H1 (cell line): ENCODE data around the gene RELN. TPM values are rescaled to one million over a fixed set of nuclear protein-coding genes. Genes with fewer than 3 reads are reported as not detected.

Source experiments
- CTCF ChIA-PET: fragments of 300-600 bp; sonication (Branson Sonifier 250); formaldehyde crosslinking; loops from one replicate; lab custom pipeline; 2021; ENCODE audit not compliant: partially characterized antibody; lab: Charles Lee
- POLR2A ChIA-PET: fragments of 300-600 bp; sonication (Branson Sonifier 250); formaldehyde crosslinking; loops from one replicate; lab custom pipeline; 2021; ENCODE audit warnings: inconsistent platforms; ENCODE audit not compliant: partially characterized antibody; lab: Charles Lee
- DNase-seq, 2 experiments: peaks; one replicate each; pipeline versions ENCODE4 v3.0.0 to v3.0.0-alpha.2; 2010 to 2022; ENCODE audit warnings: low spot score in 2 of 2, low read depth in 1 of 2, mixed read lengths in 1 of 2
- FAIRE-seq: peaks from 2 replicates; lab custom pipeline; 2011; peaks lifted over from hg19 to GRCh38; lab: Jason Lieb, UNC
- H2AFZ ChIP-seq: 2 replicates; pipeline ENCODE4 v1.8.1; 2012; ENCODE audit warnings: low read length, inconsistent platforms
- H2AK5ac ChIP-seq: 2 replicates; pipeline ENCODE4 v1.6.1; 2013; ENCODE audit warnings: low read depth, low read length
- H2BK120ac ChIP-seq: replicated peaks from 2 replicates; pipeline ENCODE3; 2013; ENCODE audit warnings: low read depth, low read length, inconsistent platforms
- H2BK12ac ChIP-seq: 2 replicates; pipeline ENCODE4 v1.6.1; 2013; ENCODE audit warnings: low read depth, low read length
- H2BK15ac ChIP-seq: 2 replicates; pipeline ENCODE4 v1.6.1; 2013; ENCODE audit warnings: low read length
- H2BK20ac ChIP-seq: 2 replicates; pipeline ENCODE4 v1.6.1; 2013; ENCODE audit warnings: low read length
- H2BK5ac ChIP-seq: 2 replicates; pipeline ENCODE4 v1.6.1; 2013; ENCODE audit warnings: low read depth, low read length
- H3K14ac ChIP-seq: 2 replicates; pipeline ENCODE4 v1.6.1; 2013; ENCODE audit warnings: inconsistent platforms; ENCODE audit not compliant: insufficient read length
- H3K18ac ChIP-seq: 2 replicates; pipeline ENCODE4 v1.6.1; 2013; ENCODE audit warnings: low read length; ENCODE audit errors: extremely low read depth
- H3K23ac ChIP-seq: 2 replicates; pipeline ENCODE4 v1.6.1; 2013; ENCODE audit warnings: inconsistent platforms; ENCODE audit not compliant: insufficient read length
- H3K23me2 ChIP-seq: 2 replicates; pipeline ENCODE4 v1.6.1; 2013; ENCODE audit warnings: low read depth, low read length
- H3K27ac ChIP-seq: 2 replicates; pipeline ENCODE4 v1.6.1; 2011; ENCODE audit warnings: low read depth, low read length, inconsistent platforms
- H3K27me3 ChIP-seq, 4 experiments: replicated peaks in 1 of 4; 1 replicate in 1 of 4; 2 replicates in 3 of 4; pipeline versions ENCODE4 v1.6.1 to v1.8.1; 2011 to 2013; ENCODE audit warnings: low read length in 3 of 4, mild to moderate bottlenecking in 3 of 4, inconsistent platforms in 2 of 4, mixed read lengths in 2 of 4, moderate library complexity in 1 of 4; ENCODE audit not compliant: control insufficient read depth in 3 of 4, insufficient read depth in 3 of 4; ENCODE audit errors: extremely low read depth in 1 of 4
- H3K36me3 ChIP-seq, 4 experiments: 2 replicates each; pipeline versions ENCODE4 v1.6.1 to v1.8.1; 2011 to 2013; ENCODE audit warnings: mild to moderate bottlenecking in 4 of 4, low read length in 3 of 4, moderate library complexity in 2 of 4, control low read depth in 1 of 4, inconsistent platforms in 1 of 4; ENCODE audit not compliant: insufficient read depth in 4 of 4, control insufficient read depth in 2 of 4
- H3K4ac ChIP-seq: replicated peaks from 2 replicates; pipeline ENCODE3; 2013; ENCODE audit warnings: low read length, low read depth, mixed read lengths, inconsistent platforms; ENCODE audit not compliant: insufficient read length
- H3K4me1 ChIP-seq, 4 experiments: replicated peaks in 1 of 4; 1 replicate in 1 of 4; 2 replicates in 3 of 4; pipeline versions ENCODE4 v1.6.1 to v1.8.1; 2011 to 2013; ENCODE audit warnings: low read length in 3 of 4, inconsistent platforms in 2 of 4, mixed read lengths in 1 of 4; ENCODE audit not compliant: insufficient read depth in 4 of 4, control insufficient read depth in 3 of 4
- H3K4me2 ChIP-seq, 2 experiments: 2 replicates each; pipeline versions ENCODE4 v1.6.1 to v1.8.1; 2011 to 2013; ENCODE audit warnings: low read depth in 2 of 2, low read length in 2 of 2, control low read depth in 1 of 2, inconsistent platforms in 1 of 2, mild to moderate bottlenecking in 1 of 2; ENCODE audit not compliant: insufficient read depth in 1 of 2
- H3K4me3 ChIP-seq, 4 experiments: fragments of 200-600, 300-600 bp in 1 of 4; sonication (generic), shearing (Covaris generic), sonication (Bioruptor Twin) in 1 of 4; 2 replicates each; pipeline versions ENCODE4 v1.5.1 to v1.8.1; 2011 to 2016; ENCODE audit warnings: low read length in 4 of 4, low read depth in 3 of 4, control low read depth in 2 of 4, inconsistent platforms in 2 of 4, mild to moderate bottlenecking in 2 of 4, mixed read lengths in 1 of 4, moderate library complexity in 1 of 4; ENCODE audit not compliant: insufficient read depth in 2 of 4; ENCODE audit errors: extremely low read depth in 1 of 4
- H3K56ac ChIP-seq: replicated peaks from 2 replicates; pipeline ENCODE3; 2013; ENCODE audit warnings: low read depth, mild to moderate bottlenecking, mixed read lengths, low read length, inconsistent platforms; ENCODE audit not compliant: insufficient read length
- H3K79me1 ChIP-seq: 2 replicates; pipeline ENCODE4 v1.6.1; 2013; ENCODE audit warnings: low read depth, low read length, control low read depth
- H3K79me2 ChIP-seq, 2 experiments: 2 replicates each; pipeline versions ENCODE4 v1.6.1 to v1.8.1; 2012 to 2013; ENCODE audit warnings: low read length in 2 of 2, mild to moderate bottlenecking in 2 of 2, inconsistent platforms in 1 of 2; ENCODE audit not compliant: insufficient read depth in 2 of 2, control insufficient read depth in 1 of 2
- H3K9ac ChIP-seq, 4 experiments: replicated peaks in 1 of 4; 1 replicate in 1 of 4; 2 replicates in 3 of 4; pipeline versions ENCODE4 v1.6.1 to v1.8.1; 2011 to 2013; ENCODE audit warnings: low read depth in 3 of 4, low read length in 3 of 4, control low read depth in 2 of 4, mild to moderate bottlenecking in 2 of 4, moderate library complexity in 2 of 4, inconsistent platforms in 1 of 4; ENCODE audit errors: extremely low read depth in 1 of 4
- H3K9me3 ChIP-seq, 2 experiments: 2 replicates each; pipeline versions ENCODE4 v1.6.1 to v1.8.1; 2012 to 2013; ENCODE audit warnings: mild to moderate bottlenecking in 2 of 2, moderate library complexity in 2 of 2, control low read depth in 1 of 2, inconsistent platforms in 1 of 2, low read depth in 1 of 2, low read length in 1 of 2, mixed read lengths in 1 of 2; ENCODE audit not compliant: insufficient read depth in 2 of 2
- H4K20me1 ChIP-seq, 2 experiments: replicated peaks in 1 of 2; 2 replicates each; pipeline versions ENCODE3 to v1.8.1; 2011 to 2013; ENCODE audit warnings: inconsistent platforms in 2 of 2, low read length in 2 of 2, mild to moderate bottlenecking in 1 of 2; ENCODE audit not compliant: insufficient read depth in 2 of 2, control insufficient read depth in 1 of 2
- H4K5ac ChIP-seq: 2 replicates; pipeline ENCODE4 v1.6.1; 2013; ENCODE audit warnings: low read length, low read depth, mixed read lengths, inconsistent platforms; ENCODE audit not compliant: insufficient read length
- H4K8ac ChIP-seq: 2 replicates; pipeline ENCODE4 v1.8.0; 2013; ENCODE audit warnings: mild to moderate bottlenecking, moderate library complexity, low read length, inconsistent platforms; ENCODE audit not compliant: insufficient read depth; ENCODE audit errors: extremely low read depth
- H4K91ac ChIP-seq: replicated peaks from 2 replicates; pipeline ENCODE3; 2013; ENCODE audit warnings: low read length, mixed read lengths, inconsistent platforms; ENCODE audit not compliant: insufficient read length
- KDM1A ChIP-seq: fragments of 200-600, 300-600 bp; sonication (generic); IDR thresholded peaks from 2 replicates; pipeline ENCODE4 v1.7.1; 2016; ENCODE audit warnings: mild to moderate bottlenecking, low read length, borderline replicate concordance
- SIRT6 ChIP-seq: IDR thresholded peaks from one replicate; pipeline ENCODE4 v1.7.1; 2012; ENCODE audit warnings: low read length, inconsistent platforms
- WGBS, 2 experiments: shearing (Covaris generic) in 1 of 2; methylation state at CpG; one replicate each; pipeline versions ENCODE4 v1.1.6 to v1.1.7; 2013 to 2015; ENCODE audit warnings: low lambda C conversion rate in 2 of 2, mixed read lengths in 2 of 2, inconsistent platforms in 1 of 2, low coverage in 1 of 2, missing lambda C conversion rate in 1 of 2; ENCODE audit not compliant: insufficient replicate concordance in 2 of 2, insufficient coverage in 1 of 2, insufficient read length in 1 of 2; ENCODE audit errors: extremely low coverage in 1 of 2, missing lambda C conversion rate in 1 of 2; 5-methylcytosine and 5-hydroxymethylcytosine counted together
- polyA plus RNA-seq, 7 experiments: library from polyadenylated mRNA; depleted of rRNA in 3 of 7; stranded (reverse) in 5 of 7; unstranded in 2 of 7; fragments of >200 nt in 5 of 7; fragments of 200-250 nt in 2 of 7; gene quantifications; 1 replicate in 5 of 7; 2 replicates in 1 of 7; 4 replicates in 1 of 7; pipeline versions ENCODE4 v1.2.1 to v1.2.3, GENCODE V29; 2011 to 2013; ENCODE audit warnings: missing spikeins in 2 of 7, mixed read lengths in 2 of 7
- total RNA-seq: library from RNA; stranded (reverse); fragmentation: NEBNext Ultra II Directional; extraction: Animal tissue kit (Norgen Biotek cat#: 25700); gene quantifications from 2 replicates; pipeline ENCODE4 v1.2.1, GENCODE V29; 2021
- TF ChIP-seq, protein P1 (sequence below): IDR thresholded peaks from 2 replicates; pipeline ENCODE4 v1.6.1; 2011; ENCODE audit warnings: low read depth, mild to moderate bottlenecking, low read length; ENCODE audit not compliant: insufficient read depth

Gene RELN
- total and polyA plus RNA-seq, 2 of the 8 experiments (the other 6 are each of a cell fraction or from before 2014, with no cell fraction given): 0.03 to 0.07 TPM

DNA sequence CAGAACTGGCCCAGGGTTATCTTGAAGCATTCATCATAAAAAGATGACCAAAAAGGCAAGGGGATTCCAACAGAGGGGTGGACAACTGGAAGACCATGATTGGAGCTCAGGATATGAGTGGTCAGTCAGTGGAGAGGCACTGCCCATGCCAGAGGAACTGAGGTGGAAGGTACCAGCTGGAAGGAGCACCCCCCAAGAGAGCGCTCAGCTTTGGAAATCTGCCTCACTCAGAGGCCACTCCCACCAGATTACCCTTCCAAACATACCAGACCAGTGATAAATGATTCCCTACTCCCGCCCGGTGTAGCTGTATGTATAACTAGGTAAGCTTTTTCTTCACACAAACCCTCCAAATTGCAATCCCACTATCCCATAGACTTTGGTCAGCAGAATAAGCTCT lies 286.5 kb downstream of the RELN start:
- FAIRE-seq: no peak
- CTCF ChIA-PET: interaction anchor here (1.0 kb wide), 1 partner anchor 174 kb away, joined by 3 read pairs; no protein-coding TSS in a partner anchor

More for the DNA sequence above, 286.5 kb downstream of the RELN start:
- no peak for DNase-seq
- TF ChIP-seq KDM1A (no peak), SIRT6 (no peak)
- TF ChIP-seq, protein P1, sequence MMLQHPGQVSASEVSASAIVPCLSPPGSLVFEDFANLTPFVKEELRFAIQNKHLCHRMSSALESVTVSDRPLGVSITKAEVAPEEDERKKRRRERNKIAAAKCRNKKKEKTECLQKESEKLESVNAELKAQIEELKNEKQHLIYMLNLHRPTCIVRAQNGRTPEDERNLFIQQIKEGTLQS: no peak
- TF ChIP-seq, all 59 proteins: peak for 0
- Histone ChIP-seq H3K27me3 (no peaks in the 10 kb centered on the region), H2BK5ac (no peak overlapping the region), H3K9ac (no peak overlapping the region), H3K14ac (no peak overlapping the region), H3K56ac (no peak overlapping the region), H3K79me1 (no peaks in the 10 kb centered on the region), H4K5ac (no peak overlapping the region), H4K91ac (no peak overlapping the region), H3K27ac (no peak overlapping the region), H3K23ac (no peak overlapping the region), H2BK15ac (no peak overlapping the region), H2AFZ (peak overlapping the region; percentile 65), H2BK12ac (no peak overlapping the region), H3K79me2 (no peaks in the 10 kb centered on the region), H2BK20ac (no peak overlapping the region), H3K9me3 (no peaks in the 10 kb centered on the region), H2AK5ac (no peak overlapping the region), H2BK120ac (no peak overlapping the region), H3K4me2 (no peak overlapping the region), H3K18ac (no peak overlapping the region), H4K8ac (no peak overlapping the region), H3K4me3 (no peak overlapping the region), H4K20me1 (no peaks in the 10 kb centered on the region), H3K23me2 (no peaks in the 10 kb centered on the region), H3K4ac (no peak overlapping the region), H3K36me3 (no peaks in the 10 kb centered on the region), H3K4me1 (no peaks in the 10 kb centered on the region)
- POLR2A ChIA-PET: no interaction called here
- 95% methylated on average over 3 of the region's 3 CpGs; no CpG with 5 or more reads in 1 of the 2 experiments for WGBS, 2 experiments
